K562 (cell line): Measurements from ENCODE around the gene NKD1.

Source experiments
- ELF4 ChIP-seq: fragments of 450-650 bp; formaldehyde crosslinking; IDR thresholded peaks from 2 replicates; pipeline ENCODE4 v1.4.0; 2022; ENCODE audit warnings: missing genetic modification characterization
- GATAD2A ChIP-seq: fragments of 450-650 bp; IDR thresholded peaks from 2 replicates; pipeline ENCODE4 v1.6.1; 2017
- HMG20A ChIP-seq: fragments of 450-650 bp; formaldehyde crosslinking; conservative IDR thresholded peaks from 2 replicates; pipeline ENCODE4 v1.4.0; 2020; ENCODE audit warnings: mild to moderate bottlenecking, mixed read lengths
- HSF4 ChIP-seq: fragments of 250-450 bp; sonication (Bioruptor Pico); IDR thresholded peaks from 2 replicates; pipeline ENCODE4 v2.1.2; 2022; ENCODE audit warnings: mild to moderate bottlenecking, moderate library complexity, borderline replicate concordance
- JUND ChIP-seq, 2 experiments: IDR thresholded peaks; 2 replicates in 1 of 2; 3 replicates in 1 of 2; pipeline ENCODE4 v1.6.1; 2011; ENCODE audit warnings: borderline replicate concordance in 2 of 2, low read depth in 2 of 2, low read length in 2 of 2, improper control_type of control experiment in 1 of 2, missing biosample characterization in 1 of 2, missing genetic modification characterization in 1 of 2, missing genetic modification reagents in 1 of 2
- MXI1 ChIP-seq: IDR thresholded peaks from 2 replicates; pipeline ENCODE4 v1.6.1; 2011; ENCODE audit warnings: low read depth, mild to moderate bottlenecking, improper control_type of control experiment, low read length
- RAD21 ChIP-seq, 2 experiments: fragments of 250-450 bp in 1 of 2; fragments of 450-650 bp in 1 of 2; sonication (Bioruptor Pico) in 1 of 2; formaldehyde crosslinking in 1 of 2; IDR thresholded peaks in 1 of 2; conservative IDR thresholded peaks in 1 of 2; 2 replicates each; pipeline versions ENCODE4 v1.4.0 to v1.8.0; 2020 to 2022; ENCODE audit warnings: mild to moderate bottlenecking in 2 of 2, moderate library complexity in 1 of 2
- TEAD4 ChIP-seq, 2 experiments: sonication (generic) in 1 of 2; formaldehyde crosslinking in 1 of 2; IDR thresholded peaks; 2 replicates each; pipeline versions ENCODE4 v1.6.1 to v1.8.0; 2012 to 2022; ENCODE audit warnings: borderline replicate concordance in 1 of 2, inconsistent platforms in 1 of 2, low read length in 1 of 2, mild to moderate bottlenecking in 1 of 2, missing genetic modification reagents in 1 of 2
- TF ChIP-seq, protein P1 (sequence below), 3 experiments: IDR thresholded peaks in 2 of 3; conservative IDR thresholded peaks in 1 of 3; 2 replicates each; pipeline ENCODE4 v1.5.1; 2011 to 2012; ENCODE audit warnings: low read length in 3 of 3, mild to moderate bottlenecking in 3 of 3, control low read depth in 2 of 3, improper control_type of control experiment in 1 of 3, inconsistent platforms in 1 of 3, low read depth in 1 of 3, mixed read lengths in 1 of 3, moderate library complexity in 1 of 3; ENCODE audit not compliant: insufficient read depth in 2 of 3

GRCh38 chr16:50604065-50604418 lies 55.8 kb downstream of the NKD1 start:
- TF ChIP-seq, protein P1, sequence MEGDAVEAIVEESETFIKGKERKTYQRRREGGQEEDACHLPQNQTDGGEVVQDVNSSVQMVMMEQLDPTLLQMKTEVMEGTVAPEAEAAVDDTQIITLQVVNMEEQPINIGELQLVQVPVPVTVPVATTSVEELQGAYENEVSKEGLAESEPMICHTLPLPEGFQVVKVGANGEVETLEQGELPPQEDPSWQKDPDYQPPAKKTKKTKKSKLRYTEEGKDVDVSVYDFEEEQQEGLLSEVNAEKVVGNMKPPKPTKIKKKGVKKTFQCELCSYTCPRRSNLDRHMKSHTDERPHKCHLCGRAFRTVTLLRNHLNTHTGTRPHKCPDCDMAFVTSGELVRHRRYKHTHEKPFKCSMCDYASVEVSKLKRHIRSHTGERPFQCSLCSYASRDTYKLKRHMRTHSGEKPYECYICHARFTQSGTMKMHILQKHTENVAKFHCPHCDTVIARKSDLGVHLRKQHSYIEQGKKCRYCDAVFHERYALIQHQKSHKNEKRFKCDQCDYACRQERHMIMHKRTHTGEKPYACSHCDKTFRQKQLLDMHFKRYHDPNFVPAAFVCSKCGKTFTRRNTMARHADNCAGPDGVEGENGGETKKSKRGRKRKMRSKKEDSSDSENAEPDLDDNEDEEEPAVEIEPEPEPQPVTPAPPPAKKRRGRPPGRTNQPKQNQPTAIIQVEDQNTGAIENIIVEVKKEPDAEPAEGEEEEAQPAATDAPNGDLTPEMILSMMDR (IDR thresholded peaks at IDR 0.05 in 2 of 3, conservative IDR thresholded peaks at IDR 0.05 in 1 of 3; ENCODE audit: insufficient read depth in 2 of 3, low read depth in 1 of 3, low read length in 3 of 3) = no peak
- TF ChIP-seq TEAD4 (IDR thresholded peaks at IDR 0.05; ENCODE audit: low read length) (no peak), TEAD4 (CRISPR knock-in tag; IDR thresholded peaks at IDR 0.05; ENCODE audit: borderline replicate concordance) (no peak), RAD21 (CRISPR knock-in tag; conservative IDR thresholded peaks at IDR 0.05 in 1 of 2, IDR thresholded peaks at IDR 0.05 in 1 of 2) (no peak), GATAD2A (no peak), HMG20A (no peak), MXI1 (no peak), JUND (IDR thresholded peaks at IDR 0.05; ENCODE audit: borderline replicate concordance, low read depth, low read length) (no peak), JUND (tag; IDR thresholded peaks at IDR 0.05; ENCODE audit: borderline replicate concordance, low read depth, low read length) (no peak), ELF4 (CRISPR knock-in tag) (no peak), HSF4 (CRISPR knock-in tag) (no peak)
